Panc1 (cell line): Measurements from ENCODE around the gene DTNBP1.

Experiments
- POLR2AphosphoS5 ChIP-seq: IDR thresholded peaks from 2 replicates; pipeline ENCODE4 v1.6.1; 2012; ENCODE audit warnings: mild to moderate bottlenecking, low read depth, low read length, moderate library complexity
- TF ChIP-seq, protein P1 (sequence below): fragments of 450-650 bp; IDR thresholded peaks from 2 replicates; pipeline ENCODE4 v1.5.1; 2017; ENCODE audit warnings: mild to moderate bottlenecking

GRCh38 chr6:15551262-15551661 is 111.6 kb downstream of the DTNBP1 start:
- TF ChIP-seq, protein P1, sequence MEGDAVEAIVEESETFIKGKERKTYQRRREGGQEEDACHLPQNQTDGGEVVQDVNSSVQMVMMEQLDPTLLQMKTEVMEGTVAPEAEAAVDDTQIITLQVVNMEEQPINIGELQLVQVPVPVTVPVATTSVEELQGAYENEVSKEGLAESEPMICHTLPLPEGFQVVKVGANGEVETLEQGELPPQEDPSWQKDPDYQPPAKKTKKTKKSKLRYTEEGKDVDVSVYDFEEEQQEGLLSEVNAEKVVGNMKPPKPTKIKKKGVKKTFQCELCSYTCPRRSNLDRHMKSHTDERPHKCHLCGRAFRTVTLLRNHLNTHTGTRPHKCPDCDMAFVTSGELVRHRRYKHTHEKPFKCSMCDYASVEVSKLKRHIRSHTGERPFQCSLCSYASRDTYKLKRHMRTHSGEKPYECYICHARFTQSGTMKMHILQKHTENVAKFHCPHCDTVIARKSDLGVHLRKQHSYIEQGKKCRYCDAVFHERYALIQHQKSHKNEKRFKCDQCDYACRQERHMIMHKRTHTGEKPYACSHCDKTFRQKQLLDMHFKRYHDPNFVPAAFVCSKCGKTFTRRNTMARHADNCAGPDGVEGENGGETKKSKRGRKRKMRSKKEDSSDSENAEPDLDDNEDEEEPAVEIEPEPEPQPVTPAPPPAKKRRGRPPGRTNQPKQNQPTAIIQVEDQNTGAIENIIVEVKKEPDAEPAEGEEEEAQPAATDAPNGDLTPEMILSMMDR, result no peak
- TF ChIP-seq POLR2AphosphoS5, result no peak
